22Rv1 (cell line): ENCODE measurements around the gene KCTD12.

ENCODE experiments used
- H3K27ac ChIP-seq: fragments of 450-650 bp; 2 replicates; pipeline ENCODE4 v1.5.1; 2017
- CTCF ChIP-seq: fragments of 450-650 bp; IDR thresholded peaks from 2 replicates; pipeline ENCODE4 v1.5.1; 2017; ENCODE audit warnings: mild to moderate bottlenecking
- ZFX ChIP-seq: fragments of 450-650 bp; IDR thresholded peaks from 2 replicates; pipeline ENCODE4 v1.6.1; 2017; ENCODE audit warnings: antibody characterized with exemption, borderline replicate concordance

Gene KCTD12

GRCh38 chr13:76879883-76880270 lies 6.3 kb downstream of the KCTD12 start:
- TF ChIP-seq CTCF: no peak
- TF ChIP-seq ZFX: no peak
- H3K27ac ChIP-seq: no peak overlapping the region

- no peak for TF ChIP-seq ZFX
- TF ChIP-seq CTCF: no peak
- H3K27ac ChIP-seq: no peak overlapping the region
These were observed 6.9 kb downstream of the KCTD12 start for GRCh38 chr13:76879203-76879882.

- no peak overlapping the region for H3K27ac ChIP-seq
- TF ChIP-seq ZFX: no peak
- TF ChIP-seq CTCF: no peak
These were observed 8.2 kb downstream of the KCTD12 start for GRCh38 chr13:76878043-76878442.

- no peak overlapping the region for H3K27ac ChIP-seq
- no peak for TF ChIP-seq ZFX
- TF ChIP-seq CTCF: no peak
These were observed 10.9 kb downstream of the KCTD12 start for GRCh38 chr13:76875271-76875815.

- no peak overlapping the region for H3K27ac ChIP-seq
- TF ChIP-seq ZFX (no peak), CTCF (no peak)
These were observed 11.7 kb downstream of the KCTD12 start for GRCh38 chr13:76874479-76874878.

GRCh38 chr13:76873445-76873844 lies 12.8 kb downstream of the KCTD12 start:
- TF ChIP-seq CTCF (no peak), ZFX (no peak)
- H3K27ac ChIP-seq: no peak overlapping the region

- TF ChIP-seq ZFX (no peak), CTCF (no peak)
- H3K27ac ChIP-seq: no peak overlapping the region
These were observed 13.5 kb downstream of the KCTD12 start for GRCh38 chr13:76872675-76873074.
